SKM-1 (cell line): ENCODE data around the gene PML.
A peak's percentile ranks its signal among the peaks of the same experiment; 100 is the strongest.
"Not testable (repeated sequence)": the region's sequence is repeated elsewhere in the genome, so short reads cannot be mapped to it uniquely, and the experiment has no call there.

ENCODE experiments used
- DNase-seq: peaks from one replicate; lab custom pipeline; 2025; ENCODE audit not compliant: unreplicated experiment; lab: John Stamatoyannopoulos, UW

PML gene

DNA sequence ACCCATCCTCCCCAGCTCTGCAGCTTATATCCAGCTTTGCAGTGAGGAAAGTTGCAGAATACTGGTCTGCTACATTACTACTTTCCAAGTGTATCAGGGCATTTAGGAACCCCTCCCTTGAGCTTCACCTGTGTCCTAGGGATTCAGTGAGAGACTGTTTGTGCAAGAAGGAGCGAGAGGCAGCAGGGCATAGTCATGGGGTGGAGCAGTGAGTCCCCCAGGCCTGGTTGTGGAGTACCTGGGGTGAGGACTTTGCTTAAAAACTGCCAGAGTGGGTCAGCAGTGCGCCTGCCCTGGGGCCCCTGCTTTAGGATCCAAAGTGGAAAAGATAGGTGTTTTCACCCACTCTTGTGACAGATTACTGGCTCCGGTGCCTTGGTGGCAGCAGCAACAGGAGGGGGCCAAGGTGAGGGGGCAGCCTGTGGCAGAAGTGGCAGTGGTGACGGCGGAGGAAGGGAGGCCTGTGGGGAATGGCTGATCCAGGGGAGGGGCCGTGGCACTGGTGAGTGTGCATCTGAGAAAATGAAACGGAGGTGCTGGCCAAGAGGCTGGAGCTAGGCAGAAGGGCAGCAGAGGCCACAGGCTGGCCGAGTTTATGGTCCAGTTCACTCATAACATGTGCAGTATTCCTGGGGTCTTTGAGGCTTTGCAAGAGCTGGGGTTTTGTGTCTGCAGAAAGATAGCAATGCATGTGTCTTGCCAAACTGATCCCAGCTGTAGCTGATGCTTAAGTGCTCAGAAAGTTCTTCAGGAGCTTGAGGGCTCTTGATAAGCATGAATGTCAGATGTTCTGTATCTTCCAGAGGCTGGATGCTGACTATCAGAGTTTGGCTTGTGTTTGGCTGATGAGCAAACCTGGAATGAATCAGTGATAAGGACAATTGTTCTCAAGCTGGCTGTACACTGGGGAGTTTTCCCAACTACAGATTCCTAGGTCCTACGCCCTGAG is 44.5 kb downstream of the PML start:
- no peak for DNase-seq

DNA sequence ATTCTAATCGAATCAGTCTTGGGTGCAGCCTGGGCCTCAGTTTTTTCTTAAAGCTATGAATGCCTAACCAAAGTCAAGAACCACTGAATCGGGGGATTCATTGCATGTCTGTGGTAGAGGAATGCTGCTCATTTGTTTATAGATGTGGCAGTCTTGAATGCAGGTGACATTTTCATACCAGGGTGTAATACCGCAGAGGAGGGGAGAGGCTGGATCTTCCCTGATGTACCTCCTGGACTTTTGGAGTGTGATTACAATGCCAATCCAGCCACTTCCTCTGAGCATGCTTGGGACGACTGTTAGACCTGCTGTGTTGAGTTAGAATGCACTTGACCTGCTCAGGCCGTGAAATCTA is 45.1 kb downstream of the PML start:
- no peak for DNase-seq

GRCh38 chr15:74040109-74040850 is 45.8 kb downstream of the PML start:
- DNase-seq = no peak

DNA sequence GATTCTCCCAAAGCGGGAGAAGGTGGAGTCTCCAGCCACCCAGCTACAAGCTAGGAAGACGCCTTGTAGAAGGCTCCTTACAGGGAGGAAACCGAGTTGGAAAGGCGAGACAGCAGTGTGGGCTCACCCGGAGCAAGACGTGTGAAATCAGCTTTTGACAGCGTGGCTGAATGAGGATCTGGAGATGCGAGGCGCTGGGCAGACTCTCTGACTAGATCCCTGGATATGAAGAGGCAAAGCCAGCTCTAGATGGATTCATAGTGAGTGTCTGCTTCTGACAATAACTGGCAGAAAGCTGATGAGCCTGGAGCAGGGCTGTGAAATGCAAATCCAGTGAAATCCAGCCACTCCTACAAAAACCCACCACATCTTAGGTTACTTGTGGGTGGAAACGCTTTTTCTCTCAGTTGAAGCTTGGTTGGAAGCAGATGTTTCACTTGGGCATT is 46.8 kb downstream of the PML start:
- no peak for DNase-seq

DNA sequence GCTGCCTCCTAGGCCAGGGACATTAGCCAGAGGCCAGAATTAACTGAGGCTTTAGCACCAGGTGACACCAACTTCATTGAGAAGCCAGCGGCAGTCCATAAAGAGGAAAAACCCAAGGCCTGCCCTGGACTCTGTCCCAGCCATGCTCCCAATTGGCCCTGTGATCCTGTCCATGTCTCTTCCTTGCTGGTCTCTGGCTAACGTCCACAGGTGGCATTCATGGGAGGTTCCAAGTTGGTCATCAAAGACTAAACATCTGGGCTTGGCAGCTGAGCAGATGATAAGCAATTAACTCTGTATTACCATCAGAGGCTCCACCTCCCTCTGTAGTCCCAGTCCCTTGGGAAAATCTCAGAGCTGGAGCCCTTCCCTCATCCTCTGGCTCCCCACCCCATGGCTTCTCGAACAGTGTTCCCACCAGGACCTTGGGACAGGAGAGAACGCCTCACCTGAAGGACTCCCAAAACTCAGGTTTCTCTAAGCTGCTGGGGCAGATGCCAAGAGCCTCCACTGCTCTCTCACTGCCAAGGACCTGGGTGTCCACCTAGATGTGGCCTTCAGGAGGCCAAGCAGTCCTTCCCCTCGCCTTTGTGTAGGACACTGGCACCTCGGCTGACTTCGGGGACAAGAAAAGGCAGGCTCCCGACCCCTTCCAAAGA is 47.4 kb downstream of the PML start:
- no peak for DNase-seq

GRCh38 chr15:74042603-74043424 is 48.3 kb downstream of the PML start:
- no peak for DNase-seq

DNA sequence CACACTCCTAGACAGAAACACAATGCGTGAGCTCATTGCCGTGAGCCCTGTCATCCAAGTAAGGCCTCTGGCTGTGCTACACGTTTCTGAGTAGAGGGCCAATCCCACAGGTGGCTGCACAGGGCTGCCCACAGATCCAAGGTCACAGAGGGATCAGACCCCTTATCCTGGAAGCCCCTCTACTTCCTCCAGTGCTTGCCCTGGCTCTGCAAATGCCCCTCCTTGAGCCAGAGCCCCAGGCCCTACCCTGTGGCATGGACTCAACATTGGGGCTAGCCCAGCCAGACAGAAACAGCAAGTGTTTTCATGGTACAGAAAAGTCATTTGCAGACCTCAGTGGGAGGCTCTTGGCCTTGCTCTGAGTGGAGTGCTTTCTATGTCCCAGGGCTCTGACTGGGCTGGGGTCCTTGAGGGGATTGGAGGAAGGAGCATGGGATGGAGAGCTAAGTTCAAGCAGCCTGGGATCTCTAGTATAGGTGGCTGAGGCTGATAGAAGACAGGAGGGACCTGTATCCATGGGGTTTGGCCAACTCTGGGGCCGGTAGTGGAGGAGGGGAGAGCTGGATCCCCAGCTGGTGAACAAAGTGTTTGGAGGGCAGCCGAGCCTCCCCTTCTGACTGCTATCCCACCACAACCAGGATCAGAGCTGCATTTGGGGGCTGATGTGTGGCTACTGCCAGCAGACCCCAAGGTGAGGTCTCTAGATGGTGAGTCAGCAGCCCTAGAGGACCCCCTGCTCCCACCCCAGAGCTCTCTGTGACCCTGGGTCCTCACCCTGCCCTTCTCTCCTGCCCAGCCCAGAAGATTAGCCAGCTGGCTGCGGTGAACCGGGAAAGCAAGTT is 49.1 kb downstream of the PML start:
- DNase-seq = no peak

DNA sequence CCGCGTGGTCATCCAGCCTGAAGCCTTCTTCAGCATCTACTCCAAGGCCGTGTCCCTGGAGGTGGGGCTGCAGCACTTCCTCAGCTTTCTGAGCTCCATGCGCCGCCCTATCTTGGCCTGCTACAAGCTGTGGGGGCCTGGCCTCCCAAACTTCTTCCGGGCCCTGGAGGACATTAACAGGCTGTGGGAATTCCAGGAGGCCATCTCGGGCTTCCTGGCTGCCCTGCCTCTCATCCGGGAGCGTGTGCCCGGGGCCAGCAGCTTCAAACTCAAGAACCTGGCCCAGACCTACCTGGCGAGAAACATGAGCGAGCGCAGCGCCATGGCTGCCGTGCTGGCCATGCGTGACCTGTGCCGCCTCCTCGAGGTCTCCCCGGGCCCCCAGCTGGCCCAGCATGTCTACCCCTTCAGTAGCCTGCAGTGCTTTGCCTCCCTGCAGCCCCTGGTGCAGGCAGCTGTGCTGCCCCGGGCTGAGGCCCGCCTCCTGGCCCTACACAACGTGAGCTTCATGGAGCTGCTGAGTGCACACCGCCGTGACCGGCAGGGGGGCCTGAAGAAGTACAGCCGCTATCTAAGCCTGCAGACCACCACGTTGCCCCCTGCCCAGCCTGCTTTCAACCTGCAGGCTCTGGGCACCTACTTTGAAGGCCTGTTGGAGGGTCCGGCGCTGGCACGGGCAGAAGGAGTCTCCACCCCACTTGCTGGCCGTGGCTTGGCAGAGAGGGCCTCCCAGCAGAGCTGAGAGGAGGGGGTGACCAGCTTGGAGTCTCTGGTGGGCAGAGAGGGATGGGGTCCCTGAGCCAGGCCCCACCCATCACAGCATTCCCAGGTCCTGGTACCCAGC is 50.0 kb downstream of the PML start:
- DNase-seq = no peak

- no peak for DNase-seq
Measured at GRCh38 chr15:74045184-74045583, 50.7 kb downstream of the PML start.

DNA sequence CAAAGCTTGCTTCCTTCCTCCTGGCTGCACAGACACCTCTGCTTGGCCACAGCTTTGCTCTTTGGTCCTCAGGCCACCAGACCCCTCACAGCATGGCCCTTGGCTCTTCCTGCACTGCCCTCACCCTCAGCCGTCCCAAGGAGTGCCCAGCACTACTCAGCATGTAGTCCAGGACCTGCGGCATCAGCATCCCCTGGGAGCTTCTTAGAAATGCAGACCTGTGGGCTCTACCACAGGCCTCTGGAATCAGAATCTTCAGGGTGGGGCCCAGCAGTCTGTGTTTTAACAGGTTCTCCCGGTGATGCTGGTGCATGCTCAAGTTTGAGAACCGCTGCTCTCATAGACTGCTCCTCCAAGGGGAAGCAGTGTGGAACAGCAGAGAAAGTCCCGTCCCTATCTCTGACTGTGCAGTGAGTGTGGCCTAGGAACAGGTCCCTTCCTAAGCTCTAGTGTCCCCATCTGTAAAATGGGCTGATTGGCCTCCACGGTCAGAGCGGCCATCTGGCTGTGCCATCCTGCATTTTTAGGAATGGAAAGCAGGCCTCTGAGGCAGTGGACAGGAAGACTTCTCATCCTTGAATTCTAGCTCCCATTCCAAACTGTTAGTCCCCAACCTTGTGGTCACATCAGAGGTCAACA is 51.2 kb downstream of the PML start:
- DNase-seq = no peak

DNA sequence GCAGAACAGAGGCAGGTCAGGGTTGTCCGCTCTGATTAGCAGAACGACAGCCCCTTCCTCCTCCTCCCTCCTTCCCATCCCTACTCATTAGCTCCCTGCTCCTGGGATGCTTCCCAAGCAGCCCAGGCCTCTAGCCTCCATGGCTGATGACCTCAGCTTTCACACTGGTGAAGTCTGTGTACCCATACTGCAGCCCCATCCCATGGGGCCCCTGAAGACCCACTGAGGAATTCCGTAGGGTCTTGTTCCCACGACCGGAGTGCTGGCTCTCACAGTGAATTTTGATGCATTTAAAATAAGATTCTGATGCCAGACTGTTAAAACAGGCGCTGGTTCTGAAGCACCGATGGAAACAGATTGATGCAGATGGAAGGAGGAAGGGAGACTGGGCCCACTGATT is 51.8 kb downstream of the PML start:
- no peak for DNase-seq

DNA sequence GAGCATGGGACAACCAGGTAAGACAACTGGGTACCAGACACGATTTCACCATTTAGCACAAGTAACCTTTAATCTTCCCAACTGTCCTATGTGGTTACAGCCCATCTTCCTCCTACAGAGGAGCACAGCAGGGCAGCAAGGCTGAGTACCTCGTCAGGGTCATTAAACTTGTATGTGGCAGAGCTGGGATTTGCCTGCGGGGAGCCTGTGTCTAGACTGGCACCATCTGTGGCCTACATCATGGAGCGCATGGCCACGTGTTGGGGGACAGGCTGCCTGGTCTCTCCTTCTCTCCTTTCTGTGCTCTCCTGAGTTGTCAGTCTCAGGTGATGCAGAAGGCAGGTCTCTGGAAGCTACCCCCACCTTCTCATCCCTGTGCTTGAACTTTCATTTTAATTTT is 55.6 kb downstream of the PML start:
- DNase-seq = no peak

GRCh38 chr15:74050556-74051234 is 56.2 kb downstream of the PML start:
- no peak for DNase-seq

DNA sequence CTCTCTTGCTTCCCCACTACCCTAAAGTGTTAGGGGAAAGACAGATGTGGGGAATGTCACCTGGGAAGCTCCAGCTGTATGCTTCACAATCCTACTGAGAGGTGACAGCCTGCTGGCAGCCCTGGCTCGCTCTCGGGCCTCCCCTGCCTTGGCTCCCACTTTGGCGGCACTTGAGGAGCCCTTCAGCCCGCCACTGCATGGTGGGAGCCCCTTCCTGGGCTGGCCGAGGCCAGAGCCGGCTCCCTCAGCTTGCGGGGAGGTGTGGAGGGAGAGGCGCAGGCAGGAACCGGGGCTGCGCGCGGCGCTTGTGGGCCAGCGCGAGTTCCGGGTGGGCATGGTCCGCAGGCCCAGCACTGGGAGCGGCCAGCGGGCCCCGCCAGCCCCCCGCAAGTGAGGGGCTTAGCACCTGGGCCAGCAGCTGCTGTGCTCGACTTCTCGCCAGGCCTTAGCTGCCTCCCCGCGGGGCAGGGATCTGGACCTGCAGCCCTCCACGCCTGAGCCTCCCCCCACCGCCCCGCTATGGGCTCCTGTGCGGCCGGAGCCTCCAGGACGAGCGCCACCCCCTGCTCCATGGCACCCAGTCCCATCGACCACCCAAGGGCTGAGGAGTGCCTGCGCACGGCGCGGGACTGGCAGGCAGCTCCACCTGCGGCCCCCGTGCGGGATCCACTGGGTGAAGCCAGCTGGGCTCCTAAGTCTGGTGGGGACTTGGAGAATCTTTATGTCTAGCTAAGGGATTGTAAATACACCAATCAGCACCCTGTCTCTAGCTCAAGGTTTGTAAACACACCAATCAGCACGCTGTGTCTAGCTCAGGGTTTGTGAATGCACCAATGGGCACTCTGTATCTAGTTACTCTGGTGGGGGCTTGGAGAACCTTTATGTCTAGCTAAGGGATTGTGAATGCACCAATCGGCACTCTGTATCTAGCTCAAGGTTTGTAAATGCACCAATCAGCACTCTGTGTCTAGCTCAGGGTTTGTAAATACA is 58.0 kb downstream of the PML start:
- DNase-seq = not testable (repeated sequence)

DNA sequence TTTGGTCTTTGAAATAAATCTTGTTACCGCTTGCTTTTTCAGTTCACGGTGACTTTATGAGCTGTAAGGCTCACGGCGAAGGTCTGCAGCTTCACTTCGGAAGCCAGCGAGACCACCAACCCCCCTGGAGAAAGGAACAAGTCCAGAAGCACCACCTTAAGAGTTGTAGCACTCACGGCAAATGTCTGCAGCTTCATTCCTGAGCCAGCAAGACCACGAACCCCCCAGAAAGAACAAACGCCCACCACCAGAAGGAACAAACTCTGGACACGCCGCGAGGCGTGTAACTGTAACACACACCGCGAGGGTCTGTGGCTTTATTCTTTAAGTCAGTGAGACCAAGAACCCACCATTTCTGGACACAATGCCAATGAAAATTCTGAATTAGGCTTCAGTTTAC is 59.0 kb downstream of the PML start:
- DNase-seq = no peak

DNA sequence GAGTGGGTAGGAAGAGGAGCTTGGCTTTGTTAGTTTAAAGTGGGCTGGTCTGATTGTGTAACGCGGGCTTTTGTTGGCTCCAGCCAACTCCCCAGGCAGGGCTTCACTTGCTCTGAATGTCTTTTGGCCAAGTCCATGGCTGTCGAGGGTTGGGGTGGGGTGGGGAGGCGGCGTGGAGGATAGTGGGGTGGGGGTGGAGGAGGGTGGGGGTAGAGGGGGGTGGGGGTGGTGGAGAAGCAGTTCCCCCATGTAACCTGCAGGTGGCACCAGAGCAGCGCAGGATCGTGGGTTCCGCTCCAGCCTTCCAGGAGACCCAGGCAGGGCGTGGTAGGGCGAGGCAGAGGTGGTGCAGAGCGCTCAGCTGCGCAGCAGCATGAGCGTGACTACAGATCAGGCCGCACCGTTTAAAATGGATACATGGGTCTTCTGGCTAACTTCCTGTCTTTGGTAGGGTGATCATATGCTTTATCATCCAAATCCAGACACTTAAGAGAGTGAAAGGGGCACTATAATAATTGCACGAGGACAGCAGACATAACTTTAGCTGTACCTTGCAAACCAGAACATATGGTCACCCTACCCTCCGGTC is 59.5 kb downstream of the PML start:
- DNase-seq = peak; percentile 57
